ENCODE results near the gene DZIP1. TPM values are rescaled to one million over a fixed set of nuclear protein-coding genes. Genes with fewer than 3 reads are reported as not detected.

DZIP1 gene
- total and polyA plus RNA-seq, 2 of the 8 experiments (the other 6 are each of a cell fraction or from before 2014, with no cell fraction given), result 7.6 to 24.6 TPM

DNA sequence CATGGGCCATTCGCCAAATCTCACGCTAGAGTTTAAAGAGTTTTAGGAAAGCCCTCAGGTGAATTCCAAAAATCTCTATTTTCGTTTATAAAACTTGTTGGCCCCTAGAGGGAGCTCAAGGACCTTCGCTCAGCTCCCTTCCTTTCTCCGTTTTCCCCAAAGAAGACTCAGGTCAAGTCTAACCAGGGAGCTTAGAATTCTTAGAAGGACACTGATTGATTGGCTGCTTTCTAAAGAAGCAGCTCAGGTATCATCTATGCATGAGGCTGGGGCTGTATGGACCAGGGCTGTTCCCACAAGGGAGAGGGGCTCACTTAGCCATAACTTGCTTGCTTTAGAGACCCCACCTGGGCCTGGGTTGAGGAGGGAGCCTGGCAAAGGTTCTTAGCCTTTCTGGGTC is 20.5 kb downstream of the DZIP1 start:
- FAIRE-seq, result peak; percentile 89
- WGBS, 2 experiments (ENCODE audit: extremely low coverage in 1 of 2, insufficient coverage in 1 of 2, insufficient read length in 1 of 2, insufficient replicate concordance in 2 of 2, low coverage in 1 of 2, low lambda C conversion rate in 2 of 2, missing lambda C conversion rate in 1 of 2), result 26% methylated on average over 5 of the region's 5 CpGs; no CpG with 5 or more reads in 1 of the 2 experiments
- H3K14ac ChIP-seq (ENCODE audit: insufficient read length), result no peak overlapping the region
- H2BK15ac ChIP-seq (ENCODE audit: low read length), result no peak overlapping the region
- no peak overlapping the region for H2BK20ac ChIP-seq (ENCODE audit: low read length)
- H2AK5ac ChIP-seq (ENCODE audit: low read depth, low read length), result no peak overlapping the region
- H3K18ac ChIP-seq (ENCODE audit: extremely low read depth, low read length), result no peak overlapping the region
- no peaks in the 10 kb centered on the region for H3K9me3 ChIP-seq (ENCODE audit: insufficient read depth in 2 of 2, low read depth in 1 of 2, low read length in 1 of 2)
- no peak overlapping the region for H3K4ac ChIP-seq (replicated peaks; ENCODE audit: insufficient read length, low read depth, low read length)
- no peak overlapping the region for H4K8ac ChIP-seq (ENCODE audit: extremely low read depth, insufficient read depth, low read length)
- peaks cover 4 to 48% (median 28%) of the 10 kb centered on the region in 4 experiments; a peak in 7 of 8 replicates for H3K36me3 ChIP-seq (ENCODE audit: control insufficient read depth in 2 of 4, insufficient read depth in 4 of 4, low read length in 3 of 4)
- H3K4me2 ChIP-seq (ENCODE audit: insufficient read depth in 1 of 2, low read depth in 2 of 2, low read length in 2 of 2), result no peak overlapping the region
- no peak overlapping the region for H3K23ac ChIP-seq (ENCODE audit: insufficient read length)
- H2AFZ ChIP-seq (ENCODE audit: low read length), result no peak overlapping the region
- CTCF ChIA-PET (ENCODE audit: partially characterized antibody), result interaction anchor here (0.8 to 9.3 kb wide), 41 partner anchors 8 to 362 kb away, joined by 3 to 142 read pairs (median 4); partner anchors contain the start of gene DZIP1
- H3K4me1 ChIP-seq (replicated peaks in 1 of 4; ENCODE audit: control insufficient read depth in 3 of 4, insufficient read depth in 4 of 4, low read length in 3 of 4), result no peaks in the 10 kb centered on the region; a peak in 1 of 7 replicates
- no peak overlapping the region for H3K4me3 ChIP-seq (ENCODE audit: extremely low read depth in 1 of 4, insufficient read depth in 2 of 4, low read depth in 3 of 4, low read length in 4 of 4)
- H4K91ac ChIP-seq (replicated peaks; ENCODE audit: insufficient read length, low read length), result no peak overlapping the region
- H3K9ac ChIP-seq (replicated peaks in 1 of 4; ENCODE audit: extremely low read depth in 1 of 4, low read depth in 3 of 4, low read length in 3 of 4), result no peak overlapping the region
- no peak overlapping the region for H2BK120ac ChIP-seq (replicated peaks; ENCODE audit: low read depth, low read length)
- H3K23me2 ChIP-seq (ENCODE audit: low read depth, low read length), result no peaks in the 10 kb centered on the region
- H3K27me3 ChIP-seq (replicated peaks in 1 of 4; ENCODE audit: control insufficient read depth in 3 of 4, extremely low read depth in 1 of 4, insufficient read depth in 3 of 4, low read length in 3 of 4), result no peaks in the 10 kb centered on the region
- no peak overlapping the region for H2BK5ac ChIP-seq (ENCODE audit: low read depth, low read length)
- TF ChIP-seq RAD21 (IDR thresholded peaks at IDR 0.05 in 1 of 2, conservative IDR thresholded peaks at IDR 0.05 in 1 of 2; ENCODE audit: low read depth in 2 of 2, low read length in 2 of 2), result peak; percentile 90 to 93
- TF ChIP-seq, protein P1, sequence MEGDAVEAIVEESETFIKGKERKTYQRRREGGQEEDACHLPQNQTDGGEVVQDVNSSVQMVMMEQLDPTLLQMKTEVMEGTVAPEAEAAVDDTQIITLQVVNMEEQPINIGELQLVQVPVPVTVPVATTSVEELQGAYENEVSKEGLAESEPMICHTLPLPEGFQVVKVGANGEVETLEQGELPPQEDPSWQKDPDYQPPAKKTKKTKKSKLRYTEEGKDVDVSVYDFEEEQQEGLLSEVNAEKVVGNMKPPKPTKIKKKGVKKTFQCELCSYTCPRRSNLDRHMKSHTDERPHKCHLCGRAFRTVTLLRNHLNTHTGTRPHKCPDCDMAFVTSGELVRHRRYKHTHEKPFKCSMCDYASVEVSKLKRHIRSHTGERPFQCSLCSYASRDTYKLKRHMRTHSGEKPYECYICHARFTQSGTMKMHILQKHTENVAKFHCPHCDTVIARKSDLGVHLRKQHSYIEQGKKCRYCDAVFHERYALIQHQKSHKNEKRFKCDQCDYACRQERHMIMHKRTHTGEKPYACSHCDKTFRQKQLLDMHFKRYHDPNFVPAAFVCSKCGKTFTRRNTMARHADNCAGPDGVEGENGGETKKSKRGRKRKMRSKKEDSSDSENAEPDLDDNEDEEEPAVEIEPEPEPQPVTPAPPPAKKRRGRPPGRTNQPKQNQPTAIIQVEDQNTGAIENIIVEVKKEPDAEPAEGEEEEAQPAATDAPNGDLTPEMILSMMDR (IDR thresholded peaks at IDR 0.05; ENCODE audit: control extremely low read depth in 1 of 3, insufficient read depth in 1 of 3, low read depth in 1 of 3, low read length in 3 of 3), result peak in 2 of 3 experiments; percentile 58 to 80; a peak in 3 of 4 replicates
- TF ChIP-seq SP2 (IDR thresholded peaks at IDR 0.05; ENCODE audit: low read length), result no peak
- H3K79me2 ChIP-seq (ENCODE audit: control insufficient read depth in 1 of 2, insufficient read depth in 2 of 2, low read length in 2 of 2), result no peaks in the 10 kb centered on the region
- POLR2A ChIA-PET (ENCODE audit: partially characterized antibody), result interaction anchor here (0.6 to 1.3 kb wide), 4 partner anchors 9 to 53 kb away, joined by 3 to 4 read pairs (median 4); partner anchors contain the start of genes DNAJC3 and DZIP1
- no peaks in the 10 kb centered on the region for H4K20me1 ChIP-seq (replicated peaks in 1 of 2; ENCODE audit: control insufficient read depth in 1 of 2, insufficient read depth in 2 of 2, low read length in 2 of 2)
- H3K79me1 ChIP-seq (ENCODE audit: low read depth, low read length), result no peaks in the 10 kb centered on the region
- peak in 1 of 2 experiments; percentile 48 for DNase-seq (ENCODE audit: low read depth in 1 of 2, low spot score in 2 of 2)
- no peak overlapping the region for H3K56ac ChIP-seq (replicated peaks; ENCODE audit: insufficient read length, low read depth, low read length)
- H2BK12ac ChIP-seq (ENCODE audit: low read depth, low read length), result no peak overlapping the region
- H3K27ac ChIP-seq (ENCODE audit: low read depth, low read length), result no peak overlapping the region
- no peak overlapping the region for H4K5ac ChIP-seq (ENCODE audit: insufficient read length, low read depth, low read length)

Measured in H1 (cell line).